GM23248 (cell line): Measurements from ENCODE around the gene FAM76A. TPM values are rescaled to one million over a fixed set of nuclear protein-coding genes. Genes with fewer than 3 reads are reported as not detected.

ENCODE experiments used
- DNase-seq: peaks from one replicate; pipeline ENCODE4 v3.0.0-alpha.2; 2015
- H2AFZ ChIP-seq: fragments of 200-600 bp; sonication (generic); 2 replicates; pipeline ENCODE4 v1.6.1; 2016; ENCODE audit warnings: antibody characterized with exemption
- H3F3A ChIP-seq: fragments of 200-600 bp; sonication (generic); 2 replicates; pipeline ENCODE4 v1.6.1; 2016; ENCODE audit warnings: mild to moderate bottlenecking, antibody characterized with exemption, mixed run types; ENCODE audit not compliant: insufficient read depth
- H3K27ac ChIP-seq: fragments of 200-600 bp; sonication (generic); 2 replicates; pipeline ENCODE4 v1.5.1; 2016; ENCODE audit warnings: mild to moderate bottlenecking
- H3K27me3 ChIP-seq: fragments of 200-600 bp; sonication (generic); replicated peaks from 2 replicates; pipeline ENCODE4 v1.6.1; 2016; ENCODE audit warnings: mild to moderate bottlenecking; ENCODE audit not compliant: insufficient read depth
- H3K36me3 ChIP-seq: fragments of 200-600 bp; sonication (generic); 2 replicates; pipeline ENCODE4 v1.6.1; 2016; ENCODE audit warnings: low read depth, mild to moderate bottlenecking
- H3K4me1 ChIP-seq: fragments of 200-600 bp; sonication (generic); 2 replicates; pipeline ENCODE4 v1.6.1; 2016; ENCODE audit warnings: mild to moderate bottlenecking; ENCODE audit not compliant: insufficient read depth
- H3K4me2 ChIP-seq: fragments of 200-600 bp; sonication (generic); one replicate; pipeline ENCODE4 v1.6.1; 2016; ENCODE audit warnings: mild to moderate bottlenecking; ENCODE audit not compliant: unreplicated experiment
- H3K4me3 ChIP-seq: fragments of 200-600 bp; sonication (generic); 2 replicates; pipeline ENCODE4 v1.5.1; 2016; ENCODE audit warnings: mild to moderate bottlenecking
- H3K79me2 ChIP-seq: fragments of 200-600 bp; sonication (generic); 2 replicates; pipeline ENCODE4 v1.6.1; 2016; ENCODE audit warnings: mild to moderate bottlenecking; ENCODE audit not compliant: insufficient read depth
- H3K9ac ChIP-seq: fragments of 200-600 bp; sonication (generic); 2 replicates; pipeline ENCODE4 v1.6.1; 2016; ENCODE audit warnings: mild to moderate bottlenecking
- H3K9me2 ChIP-seq: fragments of 200-600 bp; sonication (generic); 2 replicates; pipeline ENCODE4 v1.6.1; 2016; ENCODE audit warnings: mixed run types, mild to moderate bottlenecking, moderate library complexity; ENCODE audit not compliant: insufficient read depth
- H3K9me3 ChIP-seq: fragments of 200-600 bp; sonication (generic); one replicate; pipeline ENCODE4 v1.6.1; 2017; ENCODE audit warnings: low read depth
- H4K20me1 ChIP-seq: fragments of 200-600 bp; sonication (generic); 2 replicates; pipeline ENCODE4 v1.6.0; 2016; ENCODE audit not compliant: insufficient read depth
- EZH2 ChIP-seq: fragments of 200-600 bp; sonication (generic); IDR thresholded peaks from 2 replicates; pipeline ENCODE4 v1.6.1; 2018; ENCODE audit warnings: antibody characterized with exemption, mild to moderate bottlenecking; ENCODE audit not compliant: insufficient read depth, poor library complexity, severe bottlenecking
- EZH2phosphoT487 ChIP-seq: fragments of 200-600 bp; sonication (generic); IDR thresholded peaks from 2 replicates; pipeline ENCODE4 v1.6.1; 2018; ENCODE audit warnings: antibody characterized with exemption, moderate library complexity, mild to moderate bottlenecking, low read depth; ENCODE audit not compliant: insufficient read depth
- WGBS, 2 experiments: methylation state at CpG; one replicate each; pipeline ENCODE4 v1.1.6; 2015 to 2017; ENCODE audit warnings: low lambda C conversion rate in 2 of 2, low coverage in 1 of 2; ENCODE audit errors: missing lambda C conversion rate in 2 of 2; 5-methylcytosine and 5-hydroxymethylcytosine counted together
- in situ Hi-C: fragments of 300-500 bp; cut with MboI; formaldehyde crosslinking; loops from 2 replicates; pipeline ENCODE4 v1.15.0; 2020
- polyA plus RNA-seq: library from polyadenylated mRNA; unstranded; fragments of >200 nt; fragmentation: Nextera tagmentation; extraction: Ambion mirVana; gene quantifications from 2 replicates; pipeline ENCODE4 v1.2.1, GENCODE V29; 2016
- total RNA-seq: library from RNA; depleted of rRNA; stranded (reverse); fragments of >200 nt; shearing (Covaris generic); gene quantifications from 2 replicates; pipeline ENCODE4 v1.2.3, GENCODE V29; 2014

Gene FAM76A
- total and polyA plus RNA-seq, 2 experiments from 2014 or later = 6.9 to 10.2 TPM

GRCh38 chr1:27782950-27783349 lies 57.2 kb downstream of the FAM76A start:
- Histone ChIP-seq H3K4me3 (no peak overlapping the region), H3K4me2 (no peak overlapping the region), H3K27me3 (no peaks in the 10 kb centered on the region), H3K4me1 (peaks cover 20% of the 10 kb centered on the region), H3F3A (peaks cover 22% of the 10 kb centered on the region; the same call in 1 of the 2 replicates), H3K9me2 (no peaks in the 10 kb centered on the region), H3K36me3 (no peaks in the 10 kb centered on the region), H4K20me1 (no peaks in the 10 kb centered on the region), H3K9ac (no peak overlapping the region), H3K79me2 (peaks cover 100% of the 10 kb centered on the region), H3K9me3 (no peaks in the 10 kb centered on the region), H2AFZ (no peak overlapping the region), H3K27ac (no peak overlapping the region)
- 97 to 100% methylated on average over 3 of the region's 3 CpGs for WGBS, 2 experiments
- TF ChIP-seq EZH2 (no peak), EZH2phosphoT487 (no peak)
- no peak for DNase-seq
- in situ Hi-C loops = no loop called here

GRCh38 chr1:27784700-27785099 lies 58.9 kb downstream of the FAM76A start:
- 97 to 100% methylated on average over 1 of the region's 1 CpG for WGBS, 2 experiments

GRCh38 chr1:27785781-27786455 lies 60.2 kb downstream of the FAM76A start:
- Histone ChIP-seq H3K79me2 (peaks cover 100% of the 10 kb centered on the region), H3K9ac (peak overlapping the region; percentile 45), H3K4me2 (peak overlapping the region; percentile 45), H3K9me2 (no peaks in the 10 kb centered on the region), H2AFZ (0 out of 2 replicates have a peak overlapping the region, but pooled peaks have one; percentile 13), H3F3A (peaks cover 22% of the 10 kb centered on the region; the same call in 1 of the 2 replicates), H3K36me3 (peaks cover 11% of the 10 kb centered on the region; the same call in 1 of the 2 replicates), H4K20me1 (no peaks in the 10 kb centered on the region), H3K4me3 (no peak overlapping the region), H3K9me3 (no peaks in the 10 kb centered on the region), H3K27ac (peak overlapping the region; percentile 78), H3K27me3 (no peaks in the 10 kb centered on the region), H3K4me1 (peaks cover 39% of the 10 kb centered on the region)
- TF ChIP-seq EZH2phosphoT487 (no peak), EZH2 (no peak)
- in situ Hi-C loops = no loop called here
- peak; percentile 72 for DNase-seq

More at GRCh38 chr1:27784700-27785099, 58.9 kb downstream of the FAM76A start:
- no peak for TF ChIP-seq EZH2phosphoT487
- TF ChIP-seq EZH2 = no peak
- H3F3A ChIP-seq = peaks cover 22% of the 10 kb centered on the region; the same call in 1 of the 2 replicates
- no peaks in the 10 kb centered on the region for H3K27me3 ChIP-seq
- no peak overlapping the region for H2AFZ ChIP-seq
- no peaks in the 10 kb centered on the region for H3K9me2 ChIP-seq
- 0 out of 2 replicates have a peak, but pooled peaks cover 2% of the 10 kb centered on the region for H3K36me3 ChIP-seq
- no peak for DNase-seq
- no peaks in the 10 kb centered on the region for H4K20me1 ChIP-seq
- no peak overlapping the region for H3K9ac ChIP-seq
- no peak overlapping the region for H3K27ac ChIP-seq
- peaks cover 100% of the 10 kb centered on the region for H3K79me2 ChIP-seq
- no peak overlapping the region for H3K4me2 ChIP-seq
- no peak overlapping the region for H3K4me3 ChIP-seq
- no peaks in the 10 kb centered on the region for H3K9me3 ChIP-seq
- peaks cover 37% of the 10 kb centered on the region for H3K4me1 ChIP-seq
- in situ Hi-C loops = no loop called here

- TF ChIP-seq EZH2 = no peak
- no peak for TF ChIP-seq EZH2phosphoT487
- DNase-seq = peak; percentile 86
- H3K4me3 ChIP-seq = no peak overlapping the region
- H3K4me1 ChIP-seq = peaks cover 39% of the 10 kb centered on the region
- no peaks in the 10 kb centered on the region for H3K9me3 ChIP-seq
- no peak overlapping the region for H3K9ac ChIP-seq
- no peaks in the 10 kb centered on the region for H3K9me2 ChIP-seq
- no peak overlapping the region for H2AFZ ChIP-seq
- in situ Hi-C loops = no loop called here
- H3K79me2 ChIP-seq = peaks cover 95% of the 10 kb centered on the region
- H3K27ac ChIP-seq = no peak overlapping the region
- no peak overlapping the region for H3K4me2 ChIP-seq
- H3K36me3 ChIP-seq = peaks cover 18% of the 10 kb centered on the region
- peaks cover 28% of the 10 kb centered on the region; the same call in 1 of the 2 replicates for H3F3A ChIP-seq
- H4K20me1 ChIP-seq = no peaks in the 10 kb centered on the region
- no peaks in the 10 kb centered on the region for H3K27me3 ChIP-seq
These were observed 62.1 kb downstream of the FAM76A start for GRCh38 chr1:27787895-27788294.
